IMR-90 (cell line): ENCODE measurements around the gene AGBL5. TPM values are rescaled to one million over a fixed set of nuclear protein-coding genes. Genes with fewer than 3 reads are reported as not detected.

Experiments used
- ATAC-seq: fragments of 200-7000 bp; cut with Tn5 transposase; 2 replicates; pipeline ENCODE4 v1.9.1; 2020; ENCODE audit warnings: low read depth, mild to moderate bottlenecking, moderate library complexity
- BruUV-seq: library from RNA; stranded (reverse); fragments of 400-500 nt; replicated peaks from 2 replicates; lab custom pipeline; 2021; lab: Mats Ljungman, UMichigan
- CTCF ChIA-PET: fragments of 300-600 bp; formaldehyde crosslinking; extraction: SDS; loops from one replicate; lab custom pipeline; 2021; ENCODE audit warnings: antibody characterized with exemption; lab: Yijun Ruan, JAX
- POLR2A ChIA-PET: fragments of 300-600 bp; sonication (Branson Sonifier 250); formaldehyde crosslinking; loops from one replicate; lab custom pipeline; 2022; ENCODE audit warnings: antibody characterized with exemption; ENCODE audit not compliant: unreplicated experiment; lab: Charles Lee
- DNase-seq: peaks from one replicate; pipeline ENCODE4 v3.0.0; 2013
- H2AFZ ChIP-seq: replicated peaks from 2 replicates; pipeline ENCODE3; 2013; ENCODE audit warnings: low read length, mild to moderate bottlenecking; ENCODE audit not compliant: poor library complexity
- H2AK5ac ChIP-seq: 2 replicates; pipeline ENCODE4 v1.6.1; 2013; ENCODE audit warnings: low read depth, low read length, inconsistent platforms
- H2AK9ac ChIP-seq: replicated peaks from 2 replicates; pipeline ENCODE3; 2013; ENCODE audit warnings: mild to moderate bottlenecking, low read depth, low read length, moderate library complexity; ENCODE audit not compliant: poor library complexity
- H2BK120ac ChIP-seq: 2 replicates; pipeline ENCODE4 v1.6.1; 2013; ENCODE audit warnings: low read depth, low read length, inconsistent platforms
- H2BK15ac ChIP-seq: 3 replicates; pipeline ENCODE4 v1.6.1; 2013; ENCODE audit warnings: low read depth, low read length, inconsistent platforms
- H2BK20ac ChIP-seq: 2 replicates; pipeline ENCODE4 v1.6.1; 2013; ENCODE audit warnings: low read depth, mild to moderate bottlenecking, inconsistent platforms, low read length, moderate library complexity
- H2BK5ac ChIP-seq: 2 replicates; pipeline ENCODE4 v1.6.1; 2013; ENCODE audit warnings: mild to moderate bottlenecking, low read depth, low read length, inconsistent platforms; ENCODE audit not compliant: poor library complexity, severe bottlenecking
- H3K14ac ChIP-seq: replicated peaks from 2 replicates; pipeline ENCODE4 v1.6.1; 2013; ENCODE audit warnings: low read depth, low read length, inconsistent platforms
- H3K18ac ChIP-seq: 2 replicates; pipeline ENCODE4 v1.6.1; 2013; ENCODE audit warnings: low read depth, low read length, control low read depth
- H3K23ac ChIP-seq: 2 replicates; pipeline ENCODE4 v1.6.1; 2013; ENCODE audit warnings: low read depth, low read length, inconsistent platforms
- H3K27ac ChIP-seq: 2 replicates; pipeline ENCODE4 v1.5.1; 2013; ENCODE audit warnings: mild to moderate bottlenecking, control low read depth, low read length; ENCODE audit not compliant: insufficient read depth
- H3K27me3 ChIP-seq: 2 replicates; pipeline ENCODE4 v1.6.1; 2013; ENCODE audit warnings: low read length; ENCODE audit not compliant: control insufficient read depth, insufficient read depth
- H3K36me3 ChIP-seq: 2 replicates; pipeline ENCODE4 v1.6.1; 2013; ENCODE audit warnings: low read length, mixed read lengths; ENCODE audit not compliant: control insufficient read depth, insufficient read depth
- H3K4ac ChIP-seq: 2 replicates; pipeline ENCODE4 v1.6.1; 2013; ENCODE audit warnings: low read depth, low read length, inconsistent platforms
- H3K4me1 ChIP-seq: 2 replicates; pipeline ENCODE4 v1.6.1; 2013; ENCODE audit warnings: low read length, mixed read lengths; ENCODE audit not compliant: control insufficient read depth, insufficient read depth
- H3K4me2 ChIP-seq: 2 replicates; pipeline ENCODE4 v1.6.1; 2013; ENCODE audit warnings: low read depth, mild to moderate bottlenecking, control low read depth, low read length, moderate library complexity
- H3K4me3 ChIP-seq: 2 replicates; pipeline ENCODE4 v1.5.1; 2013; ENCODE audit warnings: low read depth, mild to moderate bottlenecking, control low read depth, low read length, moderate library complexity; ENCODE audit not compliant: insufficient read depth
- H3K56ac ChIP-seq: 2 replicates; pipeline ENCODE4 v1.6.1; 2013; ENCODE audit warnings: low read length, inconsistent platforms; ENCODE audit not compliant: insufficient read depth; ENCODE audit errors: extremely low read depth
- H3K79me1 ChIP-seq, 2 experiments: 2 replicates each; pipeline ENCODE4 v1.6.1; 2013; ENCODE audit warnings: low read length in 2 of 2, inconsistent platforms in 1 of 2, low read depth in 1 of 2
- H3K9ac ChIP-seq: 2 replicates; pipeline ENCODE4 v1.6.1; 2013; ENCODE audit warnings: low read depth, low read length, control low read depth
- H3K9me1 ChIP-seq: 2 replicates; pipeline ENCODE4 v1.6.1; 2013; ENCODE audit warnings: low read length, inconsistent platforms; ENCODE audit not compliant: insufficient read depth
- H3K9me3 ChIP-seq: 2 replicates; pipeline ENCODE4 v1.6.1; 2013; ENCODE audit warnings: low read length; ENCODE audit not compliant: control insufficient read depth, insufficient read depth
- H4K20me1 ChIP-seq: 2 replicates; pipeline ENCODE4 v1.6.1; 2013; ENCODE audit warnings: low read length, inconsistent platforms; ENCODE audit not compliant: insufficient read depth
- H4K5ac ChIP-seq: 2 replicates; pipeline ENCODE4 v1.6.1; 2013; ENCODE audit warnings: mild to moderate bottlenecking, low read depth, low read length, control low read depth
- H4K8ac ChIP-seq, 2 experiments: 2 replicates each; pipeline ENCODE4 v1.6.1; 2013; ENCODE audit warnings: low read depth in 2 of 2, low read length in 2 of 2, control low read depth in 1 of 2, inconsistent platforms in 1 of 2
- H4K91ac ChIP-seq: 2 replicates; pipeline ENCODE4 v1.6.1; 2013; ENCODE audit warnings: low read depth, low read length, inconsistent platforms; ENCODE audit not compliant: insufficient read depth
- CHD1 ChIP-seq: IDR thresholded peaks from 2 replicates; pipeline ENCODE4 v1.6.1; 2012; ENCODE audit warnings: low read depth, low read length, improper control_type of control experiment
- RAD21 ChIP-seq: IDR thresholded peaks from 2 replicates; pipeline ENCODE4 v1.6.1; 2012; ENCODE audit warnings: low read length, improper control_type of control experiment
- WGBS, 2 experiments: methylation state at CpG; one replicate each; pipeline versions ENCODE4 v1.1.5 to v1.1.7; 2013; ENCODE audit warnings: missing lambda C conversion rate in 2 of 2; ENCODE audit not compliant: insufficient read length in 1 of 2; ENCODE audit errors: extremely low coverage in 2 of 2; 5-methylcytosine and 5-hydroxymethylcytosine counted together
- dilution Hi-C: fragments of 300-500 bp; cut with HindIII; formaldehyde crosslinking; loops from one replicate; pipeline ENCODE4 v1.14.3; 2018; ENCODE audit warnings: low sequenced_read_pairs; ENCODE audit not compliant: unreplicated experiment
- in situ Hi-C: fragments of 300-500 bp; cut with MboI; formaldehyde crosslinking; loops from 3 replicates; pipeline ENCODE4 v1.14.3; 2019; ENCODE audit warnings: low sequenced_read_pairs, inconsistent platforms, mixed read lengths
- intact Hi-C: fragments of 100-400 bp; cut with micrococcal nuclease; formaldehyde crosslinking; loops from 2 replicates; pipeline ENCODE4 v1.10.0; 2022
- polyA plus RNA-seq, 3 experiments: library from polyadenylated mRNA; depleted of rRNA; stranded (reverse); fragments of >200 nt; gene quantifications; 2 replicates each; pipeline ENCODE4 v1.2.3, GENCODE V29; 2012; ENCODE audit warnings: low replicate concordance in 1 of 3
- total RNA-seq: library from RNA; depleted of rRNA; stranded (reverse); fragments of >200 nt; gene quantifications from 2 replicates; pipeline ENCODE4 v1.2.3, GENCODE V29; 2012

AGBL5 gene
- total and polyA plus RNA-seq, 2 of the 4 experiments (the other 2 are of a cell fraction): 19.0 to 26.2 TPM

DNA sequence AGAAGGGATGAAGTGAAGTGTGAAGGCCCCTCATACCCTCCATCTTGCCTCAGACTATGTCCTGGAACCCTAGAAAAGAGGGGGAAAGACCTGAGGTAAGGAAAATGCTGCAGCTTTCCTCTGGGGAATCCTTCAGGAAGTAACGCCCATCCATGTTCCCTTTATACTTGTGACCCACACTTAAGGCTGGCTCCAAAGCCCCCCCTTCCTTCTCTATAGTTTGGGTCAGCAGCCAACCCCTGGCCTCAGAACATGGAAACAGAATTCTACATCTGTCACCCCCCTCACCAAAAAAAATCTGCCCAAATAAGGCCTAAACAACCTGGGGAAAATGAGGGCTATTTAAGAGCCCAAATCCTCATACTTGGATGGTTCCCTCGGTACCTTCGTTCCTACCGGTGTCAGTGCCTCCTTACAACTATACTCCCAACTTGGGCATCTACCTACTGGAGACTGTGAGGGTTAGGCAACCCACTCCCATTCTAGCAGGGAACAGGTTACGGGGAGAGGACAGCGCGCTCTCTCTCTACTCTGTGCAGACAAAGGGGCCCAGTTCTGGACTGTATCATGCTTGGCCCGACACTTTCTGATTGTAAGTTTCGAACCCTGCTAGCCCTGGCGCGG lies 19.3 kb downstream of the AGBL5 start:
- Histone ChIP-seq H3K36me3 (peaks cover 30% of the 10 kb centered on the region), H3K27me3 (no peaks in the 10 kb centered on the region), H3K9ac (peak overlapping the region; percentile 99), H2BK15ac (no peak overlapping the region; the same call in 2 of the 3 replicates), H3K56ac (peak overlapping the region; percentile 90), H3K4me3 (peak overlapping the region; percentile 86), H4K8ac (peak overlapping the region; percentile 88 to 96), H3K4me1 (peaks cover 34% of the 10 kb centered on the region), H2AFZ (peak overlapping the region; percentile 83), H2AK5ac (peak overlapping the region; percentile 99), H3K14ac (peak overlapping the region; percentile 100), H2AK9ac (peak overlapping the region; percentile 98), H3K18ac (peak overlapping the region; percentile 52), H2BK5ac (peak overlapping the region; percentile 83), H3K79me1 (peaks cover 36 to 51% of the 10 kb centered on the region in 2 experiments), H3K23ac (peak overlapping the region; percentile 100), H4K20me1 (peaks cover 20% of the 10 kb centered on the region), H3K4ac (peak overlapping the region; percentile 99), H3K9me1 (peaks cover 27% of the 10 kb centered on the region), H3K4me2 (peak overlapping the region; percentile 99), H4K91ac (peak overlapping the region; percentile 76), H3K9me3 (no peaks in the 10 kb centered on the region), H4K5ac (peak overlapping the region; percentile 89), H3K27ac (peak overlapping the region; percentile 97), H2BK120ac (peak overlapping the region; percentile 64), H2BK20ac (no peak overlapping the region)
- DNase-seq (no peak), ATAC-seq (0 out of 2 replicates have a peak, but pooled peaks have one; percentile 0)
- dilution Hi-C loops (no loop called here), in situ Hi-C loops (no loop called here), intact Hi-C loops (loop anchor here (2.0 to 5.0 kb wide), 2 partner anchors 20 to 108 kb away; partner anchors contain the start of gene AGBL5)
- no peak for TF ChIP-seq RAD21
- TF ChIP-seq CHD1: 0 out of 2 replicates have a peak, but pooled peaks have one; percentile 25
- 3% methylated on average over 6 of the region's 11 CpGs; no CpG with 5 or more reads in 1 of the 2 experiments for WGBS, 2 experiments
- ChIA-PET CTCF (no interaction called here), POLR2A (interaction anchor here (0.8 kb wide), 1 partner anchor 10 kb away, joined by 3 read pairs; no protein-coding TSS in a partner anchor)
- TSS peak; percentile 66 for BruUV-seq
